Fibroblast of lung (primary cell): Measurements from ENCODE around the gene UBE2H. TPM values are rescaled to one million over a fixed set of nuclear protein-coding genes. Genes with fewer than 3 reads are reported as not detected.

ENCODE experiments used
- DNase-seq, 2 donors: peaks; one replicate each; pipeline versions ENCODE4 v3.0.0 to v3.0.0-alpha.2; 2010; ENCODE audit warnings: low read depth in 2 of 2
- H2AFZ ChIP-seq: 2 replicates; pipeline ENCODE4 v1.5.1; 2012; ENCODE audit warnings: low read length, control low read depth, inconsistent platforms
- H3K27ac ChIP-seq: 2 replicates; pipeline ENCODE4 v1.5.1; 2011; ENCODE audit warnings: low read length, control low read depth; ENCODE audit not compliant: insufficient read depth
- H3K27me3 ChIP-seq: 2 replicates; pipeline ENCODE4 v1.5.1; 2011; ENCODE audit warnings: mild to moderate bottlenecking, low read length; ENCODE audit not compliant: control insufficient read depth, insufficient read depth
- H3K36me3 ChIP-seq: 2 replicates; pipeline ENCODE4 v1.5.1; 2011; ENCODE audit warnings: low read length; ENCODE audit not compliant: control insufficient read depth, insufficient read depth
- H3K4me1 ChIP-seq: 2 replicates; pipeline ENCODE4 v1.5.1; 2011; ENCODE audit warnings: low read length; ENCODE audit not compliant: control insufficient read depth, insufficient read depth; ENCODE audit errors: extremely low read depth
- H3K4me2 ChIP-seq: 2 replicates; pipeline ENCODE4 v1.5.1; 2011; ENCODE audit warnings: low read length, control low read depth; ENCODE audit not compliant: insufficient read depth; ENCODE audit errors: extremely low read depth
- H3K4me3 ChIP-seq, 4 experiments: fragments of 200-600 bp in 1 of 4; sonication (generic) in 1 of 4; replicated peaks in 1 of 4; 2 replicates each; pipeline ENCODE4 v1.5.1; 2011 to 2016; ENCODE audit warnings: low read length in 4 of 4, low read depth in 3 of 4, mild to moderate bottlenecking in 3 of 4, control low read depth in 2 of 4, inconsistent platforms in 1 of 4, mixed read lengths in 1 of 4; ENCODE audit not compliant: insufficient read depth in 1 of 4; ENCODE audit errors: control extremely low read depth in 1 of 4
- H3K79me2 ChIP-seq: 2 replicates; pipeline ENCODE4 v1.5.1; 2012; ENCODE audit warnings: mild to moderate bottlenecking, low read length, inconsistent platforms; ENCODE audit not compliant: control insufficient read depth, insufficient read depth
- H3K9ac ChIP-seq: 2 replicates; pipeline ENCODE4 v1.5.1; 2011; ENCODE audit warnings: mild to moderate bottlenecking, low read length, control low read depth; ENCODE audit not compliant: insufficient read depth
- H3K9me3 ChIP-seq: 2 replicates; pipeline ENCODE4 v1.5.1; 2012; ENCODE audit warnings: low read depth, low read length; ENCODE audit not compliant: control insufficient read depth, insufficient read depth
- H4K20me1 ChIP-seq: 2 replicates; pipeline ENCODE4 v1.5.1; 2011; ENCODE audit warnings: low read length; ENCODE audit not compliant: control insufficient read depth, insufficient read depth; ENCODE audit errors: extremely low read depth
- EZH2 ChIP-seq: IDR thresholded peaks from 2 replicates; pipeline ENCODE4 v1.5.1; 2012; ENCODE audit warnings: low read length, control low read depth, mild to moderate bottlenecking; ENCODE audit errors: missing control alignments
- polyA plus RNA-seq, 2 donors: library from polyadenylated mRNA; depleted of rRNA in 1 of 2; stranded (reverse) in 1 of 2; unstranded in 1 of 2; fragments of >200 nt; gene quantifications; 2 replicates each; pipeline ENCODE4 v1.2.1, GENCODE V29; 2011 to 2012; ENCODE audit warnings: missing spikeins in 1 of 2
- total RNA-seq: library from RNA; depleted of rRNA; stranded (reverse); fragments of >200 nt; gene quantifications from 2 replicates; pipeline ENCODE4 v1.2.1, GENCODE V29; 2014
- TF ChIP-seq, protein P1 (sequence below), 2 donors: IDR thresholded peaks in 1 of 2; conservative IDR thresholded peaks in 1 of 2; 1 replicate in 1 of 2; 2 replicates in 1 of 2; pipeline ENCODE4 v1.5.1; 2011 to 2012; ENCODE audit warnings: low read length in 2 of 2, control low read depth in 1 of 2, inconsistent platforms in 1 of 2, low read depth in 1 of 2, mild to moderate bottlenecking in 1 of 2

Gene UBE2H
- total and polyA plus RNA-seq, 2 donors (not counting 1 experiment from before 2014, with no cell fraction given): 76.0 to 102 TPM

DNA sequence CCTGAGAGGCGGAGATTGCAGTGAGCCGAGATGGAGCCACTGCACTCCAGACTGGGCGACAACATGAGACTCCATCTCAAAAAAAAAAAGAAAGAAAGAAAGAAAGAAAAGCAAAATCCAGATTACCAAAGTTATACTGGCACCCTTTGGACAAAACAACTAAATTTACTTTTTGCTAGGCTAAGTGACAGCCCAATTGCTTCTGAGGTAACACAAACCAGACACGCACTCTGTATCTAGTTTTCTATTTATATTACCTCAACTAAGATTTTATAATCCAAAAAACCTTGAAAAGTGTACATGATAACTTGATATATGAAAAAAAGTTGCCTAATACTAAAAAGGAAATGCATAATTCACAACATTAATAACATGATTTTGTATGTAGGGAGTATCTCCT lies 12.9 kb downstream of the UBE2H start:
- TF ChIP-seq, protein P1, sequence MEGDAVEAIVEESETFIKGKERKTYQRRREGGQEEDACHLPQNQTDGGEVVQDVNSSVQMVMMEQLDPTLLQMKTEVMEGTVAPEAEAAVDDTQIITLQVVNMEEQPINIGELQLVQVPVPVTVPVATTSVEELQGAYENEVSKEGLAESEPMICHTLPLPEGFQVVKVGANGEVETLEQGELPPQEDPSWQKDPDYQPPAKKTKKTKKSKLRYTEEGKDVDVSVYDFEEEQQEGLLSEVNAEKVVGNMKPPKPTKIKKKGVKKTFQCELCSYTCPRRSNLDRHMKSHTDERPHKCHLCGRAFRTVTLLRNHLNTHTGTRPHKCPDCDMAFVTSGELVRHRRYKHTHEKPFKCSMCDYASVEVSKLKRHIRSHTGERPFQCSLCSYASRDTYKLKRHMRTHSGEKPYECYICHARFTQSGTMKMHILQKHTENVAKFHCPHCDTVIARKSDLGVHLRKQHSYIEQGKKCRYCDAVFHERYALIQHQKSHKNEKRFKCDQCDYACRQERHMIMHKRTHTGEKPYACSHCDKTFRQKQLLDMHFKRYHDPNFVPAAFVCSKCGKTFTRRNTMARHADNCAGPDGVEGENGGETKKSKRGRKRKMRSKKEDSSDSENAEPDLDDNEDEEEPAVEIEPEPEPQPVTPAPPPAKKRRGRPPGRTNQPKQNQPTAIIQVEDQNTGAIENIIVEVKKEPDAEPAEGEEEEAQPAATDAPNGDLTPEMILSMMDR (conservative IDR thresholded peaks at IDR 0.05 in 1 of 2, IDR thresholded peaks at IDR 0.05 in 1 of 2; ENCODE audit: low read depth in 1 of 2, low read length in 2 of 2): no peak
- no peak for TF ChIP-seq EZH2
- DNase-seq: no peak
- no peaks in the 10 kb centered on the region for H4K20me1 ChIP-seq
- no peaks in the 10 kb centered on the region for H3K4me1 ChIP-seq
- no peak overlapping the region for H3K9ac ChIP-seq
- H3K4me2 ChIP-seq: no peak overlapping the region
- H2AFZ ChIP-seq: no peak overlapping the region
- H3K27ac ChIP-seq: no peak overlapping the region
- H3K4me3 ChIP-seq: no peak overlapping the region
- peaks cover 33% of the 10 kb centered on the region for H3K79me2 ChIP-seq
- no peaks in the 10 kb centered on the region for H3K27me3 ChIP-seq
- H3K9me3 ChIP-seq: no peaks in the 10 kb centered on the region
- peaks cover 1% of the 10 kb centered on the region for H3K36me3 ChIP-seq

DNA sequence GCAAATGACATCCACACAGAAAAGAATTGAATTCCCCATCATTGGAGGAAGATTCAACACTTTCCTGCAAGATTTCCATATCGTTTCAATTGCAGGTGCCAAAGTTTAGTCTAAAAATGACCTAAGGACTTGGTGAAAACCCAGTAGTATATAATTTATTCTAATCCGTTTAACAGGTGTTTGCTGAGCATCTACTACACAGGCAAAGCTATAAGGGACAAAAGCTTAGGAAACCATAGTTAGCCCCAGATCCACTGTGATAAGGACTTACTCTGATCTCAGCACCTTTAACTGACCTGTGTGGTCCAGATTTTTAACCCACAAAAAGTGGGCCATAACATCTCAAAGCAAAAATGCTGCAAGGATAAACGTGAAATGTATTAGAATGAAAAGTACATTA lies 19.1 kb downstream of the UBE2H start:
- DNase-seq: no peak
- Histone ChIP-seq H3K36me3 (peaks cover 1% of the 10 kb centered on the region), H3K4me3 (no peak overlapping the region), H3K9ac (no peak overlapping the region), H3K4me2 (no peak overlapping the region), H3K4me1 (no peaks in the 10 kb centered on the region), H4K20me1 (no peaks in the 10 kb centered on the region), H3K79me2 (peaks cover 6% of the 10 kb centered on the region), H3K27me3 (no peaks in the 10 kb centered on the region), H2AFZ (no peak overlapping the region), H3K9me3 (no peaks in the 10 kb centered on the region), H3K27ac (no peak overlapping the region)
- TF ChIP-seq, protein P1 (conservative IDR thresholded peaks at IDR 0.05 in 1 of 2, IDR thresholded peaks at IDR 0.05 in 1 of 2; ENCODE audit: low read depth in 1 of 2, low read length in 2 of 2): no peak
- TF ChIP-seq EZH2: no peak

DNA sequence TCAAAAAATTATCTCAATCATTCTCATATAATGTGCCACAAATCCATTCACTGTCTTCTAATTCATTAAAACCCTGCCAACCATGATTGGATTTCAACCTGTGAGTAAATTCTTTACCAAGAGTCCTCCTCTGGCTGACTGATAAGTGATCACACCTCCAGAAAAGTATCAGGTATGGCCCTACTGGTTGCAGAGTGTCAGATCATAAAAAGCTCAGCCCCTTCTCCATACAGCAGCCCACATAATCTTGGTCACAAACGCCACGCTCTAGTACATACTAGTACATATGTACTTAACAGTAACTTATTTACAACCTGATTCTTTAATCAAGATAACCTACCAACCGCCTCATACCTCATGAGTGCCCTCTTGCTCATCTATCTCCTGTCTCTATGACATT lies 26.1 kb downstream of the UBE2H start:
- H3K4me3 ChIP-seq: no peak overlapping the region
- H3K9ac ChIP-seq: no peak overlapping the region
- H3K4me2 ChIP-seq: no peak overlapping the region
- peaks cover 3% of the 10 kb centered on the region for H3K79me2 ChIP-seq
- H3K27ac ChIP-seq: no peak overlapping the region
- H3K9me3 ChIP-seq: no peaks in the 10 kb centered on the region
- no peaks in the 10 kb centered on the region for H3K4me1 ChIP-seq
- H3K36me3 ChIP-seq: no peaks in the 10 kb centered on the region
- no peak overlapping the region for H2AFZ ChIP-seq
- DNase-seq: no peak
- H4K20me1 ChIP-seq: no peaks in the 10 kb centered on the region
- TF ChIP-seq EZH2: no peak
- TF ChIP-seq, protein P1 (conservative IDR thresholded peaks at IDR 0.05 in 1 of 2, IDR thresholded peaks at IDR 0.05 in 1 of 2; ENCODE audit: low read depth in 1 of 2, low read length in 2 of 2): no peak
- no peaks in the 10 kb centered on the region for H3K27me3 ChIP-seq
